HCT116 (cell line): Measurements from ENCODE around the gene EIF2A. TPM values are rescaled to one million over a fixed set of nuclear protein-coding genes. Genes with fewer than 3 reads are reported as not detected.
"Not testable (repeated sequence)": the region's sequence is repeated elsewhere in the genome, so short reads cannot be mapped to it uniquely, and the experiment has no call there.

Experiments
- ATAC-seq: fragments of 200-7000 bp; cut with Tn5 transposase; 2 replicates; pipeline ENCODE4 v1.9.1; 2020; ENCODE audit warnings: mild to moderate bottlenecking, moderate library complexity
- BruUV-seq: library from RNA; stranded (reverse); fragments of 400-500 nt; replicated peaks from 2 replicates; lab custom pipeline; 2021; lab: Mats Ljungman, UMichigan
- CTCF ChIA-PET: fragments of 300-600 bp; sonication (Branson Sonifier 250); formaldehyde crosslinking; loops from one replicate; lab custom pipeline; 2021; ENCODE audit warnings: antibody characterized with exemption; lab: Charles Lee
- POLR2A ChIA-PET: fragments of 300-600, 350-600 bp; sonication (Branson Sonifier 250); formaldehyde crosslinking; loops from one replicate; lab custom pipeline; 2021; ENCODE audit warnings: antibody characterized with exemption; lab: Charles Lee
- RAD21 ChIA-PET, 2 experiments: fragments of 300-600 bp; sonication (Branson Sonifier 250); formaldehyde crosslinking; loops; one replicate each; lab custom pipeline; 2023; ENCODE audit warnings: low total read pairs in 2 of 2; ENCODE audit not compliant: uncharacterized antibody in 2 of 2, unreplicated experiment in 2 of 2, low non-redundant PET in 1 of 2; lab: Charles Lee
- DNase-seq: peaks from one replicate; pipeline ENCODE4 v3.0.0-alpha.2; 2010; ENCODE audit warnings: low read depth, low spot score
- H2AFZ ChIP-seq: fragments of 200-600 bp; shearing (Covaris generic), sonication (generic); 2 replicates; pipeline ENCODE4 v1.6.1; 2017; ENCODE audit warnings: low read depth, mixed run types, mixed read lengths, antibody characterized with exemption, low read length; ENCODE audit not compliant: poor library complexity, severe bottlenecking
- H3K27ac ChIP-seq: 2 replicates; pipeline ENCODE4 v1.5.1; 2012; ENCODE audit warnings: low read depth, low read length
- H3K27me3 ChIP-seq: fragments of 200-600 bp; sonication (generic); 2 replicates; pipeline ENCODE4 v1.6.1; 2016; ENCODE audit warnings: mixed run types, low read length, mixed read lengths; ENCODE audit not compliant: insufficient read depth
- H3K36me3 ChIP-seq, 2 experiments: fragments of 200-500 bp in 1 of 2; fragments of 200-600 bp in 1 of 2; sonication (Bioruptor generic) in 1 of 2; sonication (generic) in 1 of 2; 2 replicates each; pipeline versions ENCODE4 v1.5.1 to v1.6.1; 2014 to 2016; ENCODE audit warnings: low read length in 2 of 2, inconsistent platforms in 1 of 2, mixed read lengths in 1 of 2, mixed run types in 1 of 2; ENCODE audit not compliant: insufficient read depth in 2 of 2, control insufficient read depth in 1 of 2
- H3K4me1 ChIP-seq, 2 experiments: fragments of 200-600 bp in 1 of 2; sonication (generic) in 1 of 2; 2 replicates each; pipeline versions ENCODE4 v1.5.1 to v1.6.1; 2012 to 2017; ENCODE audit warnings: low read length in 2 of 2, inconsistent platforms in 1 of 2, mild to moderate bottlenecking in 1 of 2, mixed read lengths in 1 of 2, mixed run types in 1 of 2, moderate library complexity in 1 of 2; ENCODE audit not compliant: insufficient read depth in 2 of 2, control insufficient read depth in 1 of 2
- H3K4me2 ChIP-seq: fragments of 200-600 bp; sonication (generic); 2 replicates; pipeline ENCODE4 v1.6.1; 2017; ENCODE audit warnings: mixed run types, low read length, mixed read lengths
- H3K4me3 ChIP-seq, 2 experiments: fragments of 200-600 bp in 1 of 2; sonication (generic) in 1 of 2; replicated peaks in 1 of 2; 2 replicates each; pipeline ENCODE4 v1.5.1; 2011 to 2016; ENCODE audit warnings: low read length in 2 of 2, control low read depth in 1 of 2, low read depth in 1 of 2, mild to moderate bottlenecking in 1 of 2, mixed read lengths in 1 of 2, mixed run types in 1 of 2
- H3K79me2 ChIP-seq: fragments of 200-600 bp; sonication (generic); 2 replicates; pipeline ENCODE4 v1.6.1; 2017; ENCODE audit warnings: mild to moderate bottlenecking, mixed run types, low read length, moderate library complexity, mixed read lengths; ENCODE audit not compliant: insufficient read depth
- H3K9ac ChIP-seq: fragments of 200-600 bp; sonication (generic); 2 replicates; pipeline ENCODE4 v1.6.1; 2016; ENCODE audit warnings: low read length, mixed read lengths
- H3K9me2 ChIP-seq: fragments of 200-600 bp; sonication (generic), shearing (Covaris generic); 2 replicates; pipeline ENCODE4 v1.6.1; 2017; ENCODE audit warnings: mixed run types, mild to moderate bottlenecking, moderate library complexity; ENCODE audit not compliant: insufficient read depth
- H3K9me3 ChIP-seq, 2 experiments: fragments of 200-500 bp in 1 of 2; fragments of 200-600 bp in 1 of 2; sonication (Bioruptor generic) in 1 of 2; sonication (generic) in 1 of 2; 2 replicates each; pipeline ENCODE4 v1.6.1; 2014 to 2017; ENCODE audit warnings: low read length in 2 of 2, mixed read lengths in 2 of 2, inconsistent platforms in 1 of 2, low read depth in 1 of 2, mild to moderate bottlenecking in 1 of 2, mixed run types in 1 of 2, moderate library complexity in 1 of 2; ENCODE audit not compliant: control insufficient read depth in 1 of 2, insufficient read depth in 1 of 2
- H4K20me1 ChIP-seq: fragments of 200-600 bp; sonication (generic), shearing (Covaris generic); 2 replicates; pipeline ENCODE4 v1.6.1; 2017; ENCODE audit warnings: mixed run types, mild to moderate bottlenecking, moderate library complexity; ENCODE audit not compliant: insufficient read depth
- CEBPB ChIP-seq: IDR thresholded peaks from 2 replicates; pipeline ENCODE4 v1.6.1; 2012; ENCODE audit warnings: low read depth
- ZNF274 ChIP-seq: fragments of 200-500 bp; sonication (Bioruptor generic); IDR thresholded peaks from 2 replicates; pipeline ENCODE4 v1.6.1; 2014; ENCODE audit warnings: mild to moderate bottlenecking, low read depth, low read length, inconsistent platforms
- intact Hi-C: fragments of 100-400 bp; cut with micrococcal nuclease; formaldehyde crosslinking; loops from 2 replicates; pipeline ENCODE4 v1.10.0; 2022
- total RNA-seq: library from RNA; stranded (reverse); gene quantifications from one replicate; pipeline ENCODE4 v1.2.1, GENCODE V29; 2021; ENCODE audit not compliant: unreplicated experiment
- TF ChIP-seq, protein P1 (sequence below): IDR thresholded peaks from 2 replicates; pipeline ENCODE4 v1.6.1; 2012

Gene EIF2A
- total RNA-seq, 1 experiment from 2014 or later: 126 TPM

DNA sequence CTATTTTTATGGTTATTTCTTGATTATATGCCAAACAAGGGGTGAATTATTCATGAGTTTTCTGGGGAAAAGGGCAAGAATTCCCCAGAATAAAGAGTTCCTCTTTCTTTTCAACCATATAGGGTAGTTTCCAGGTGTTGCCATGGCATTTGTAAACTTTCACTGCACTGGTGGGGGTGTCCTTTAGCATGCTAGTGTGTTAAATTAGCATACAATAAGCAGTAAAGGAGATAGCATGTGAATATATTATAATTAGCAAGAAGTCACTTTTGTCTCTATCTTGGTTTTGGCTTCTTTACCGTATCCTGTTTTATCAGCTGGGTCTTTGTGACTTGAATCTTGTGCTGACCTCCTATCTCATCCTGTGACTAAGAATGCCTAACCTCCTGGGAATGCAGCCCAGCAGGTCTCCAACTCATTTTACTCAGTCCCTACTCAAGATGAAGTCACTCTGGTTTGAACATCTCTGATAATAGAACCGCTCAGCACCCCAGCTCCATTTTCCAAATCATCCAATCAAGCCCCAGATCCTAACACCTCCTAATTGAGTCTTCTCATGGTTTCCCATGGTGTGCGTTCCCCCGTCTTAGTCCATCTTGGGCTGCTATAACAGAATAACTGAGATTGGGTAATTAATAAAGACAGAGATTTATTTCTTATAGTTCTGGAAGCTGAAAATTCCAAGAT, 53.2 kb downstream of the EIF2A start (continued):
- peak; percentile 59 for TF ChIP-seq CEBPB
- no peak for TF ChIP-seq ZNF274
- TF ChIP-seq, protein P1, sequence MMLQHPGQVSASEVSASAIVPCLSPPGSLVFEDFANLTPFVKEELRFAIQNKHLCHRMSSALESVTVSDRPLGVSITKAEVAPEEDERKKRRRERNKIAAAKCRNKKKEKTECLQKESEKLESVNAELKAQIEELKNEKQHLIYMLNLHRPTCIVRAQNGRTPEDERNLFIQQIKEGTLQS: no peak

DNA sequence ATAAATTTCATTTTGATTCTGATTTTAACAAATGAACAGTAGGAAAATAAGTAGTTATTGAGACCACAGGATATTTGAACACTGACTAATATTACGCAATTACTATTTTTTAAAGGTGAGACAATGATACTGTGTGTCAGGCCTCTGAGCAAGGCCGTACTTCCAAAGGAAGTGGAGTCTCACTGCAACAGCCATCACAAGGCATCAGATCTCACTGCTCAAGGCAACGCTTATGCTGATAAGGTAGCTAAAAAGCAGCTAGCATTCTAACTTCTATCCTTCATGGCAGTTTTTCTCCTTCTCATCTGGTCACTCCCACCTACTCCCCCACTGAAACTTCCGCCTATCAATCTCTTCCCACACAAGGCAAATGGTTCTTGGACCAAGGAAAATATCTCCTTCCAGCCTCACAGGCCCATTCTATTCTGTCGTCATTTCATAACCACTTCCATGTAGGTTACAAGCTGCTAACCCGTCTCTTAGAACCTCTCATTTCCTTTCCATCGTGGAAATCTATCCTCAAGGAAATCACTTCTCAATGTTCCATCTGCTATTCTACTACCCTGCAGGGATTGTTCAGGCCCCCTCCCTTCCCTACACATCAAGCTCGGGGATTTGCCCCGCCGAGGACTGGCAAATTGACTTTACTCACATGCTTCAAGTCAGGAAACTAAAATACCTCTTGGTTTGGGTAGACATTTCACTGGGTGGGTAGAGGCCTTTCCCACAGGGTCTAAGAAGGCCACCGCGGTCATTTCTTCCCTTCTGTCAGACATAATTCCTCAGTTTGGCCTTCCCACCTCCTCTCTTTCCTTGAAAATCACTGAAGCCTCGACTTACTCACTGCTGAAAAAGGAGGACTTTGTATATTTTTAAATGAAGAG, 54.3 kb downstream of the EIF2A start:
- H3K79me2 ChIP-seq: peaks cover 91% of the 10 kb centered on the region
- peaks cover 15 to 48% of the 10 kb centered on the region in 2 experiments for H3K4me1 ChIP-seq
- H3K27ac ChIP-seq: peak overlapping the region; percentile 28; the same call in 1 of the 2 replicates
- POLR2A ChIA-PET, RAD21 ChIA-PET, H2AFZ ChIP-seq, H3K9me3 ChIP-seq, H3K36me3 ChIP-seq, H3K9me2 ChIP-seq, H4K20me1 ChIP-seq, ATAC-seq, DNase-seq, H3K27me3 ChIP-seq, CTCF ChIA-PET: not testable (repeated sequence)
- peak; percentile 58 for TF ChIP-seq CEBPB
- intact Hi-C loops: loop anchor here (5.0 kb wide), 2 partner anchors 54 to 161 kb away; partner anchors contain the start of genes EIF2A, SERP1 and SIAH2
- peak overlapping the region; percentile 60 for H3K4me2 ChIP-seq
- H3K4me3 ChIP-seq: 0 out of 4 replicates have a peak overlapping the region, but pooled peaks of 1 of the 2 experiments have one; percentile 26
- TSS peak; percentile 39 for BruUV-seq
- peak overlapping the region; percentile 44 for H3K9ac ChIP-seq
